ENCODE data around the gene PPP1R14C. TPM values are rescaled to one million over a fixed set of nuclear protein-coding genes. Genes with fewer than 3 reads are reported as not detected.

The PPP1R14C gene
- polyA plus RNA-seq, 1 donor (not counting 4 experiments of a cell fraction or from before 2014, with no cell fraction given): 50.6 TPM

GRCh38 chr6:150269130-150269856 is 126.4 kb downstream of the PPP1R14C start:
- TF ChIP-seq CTCF (optimal IDR thresholded peaks at IDR 0.05 in 1 of 3, IDR thresholded peaks at IDR 0.05 in 1 of 3, conservative IDR thresholded peaks at IDR 0.05 in 1 of 3; ENCODE audit: extremely low read depth in 1 of 3, insufficient read depth in 2 of 3, low read length in 3 of 3) (no peak), EZH2 (IDR thresholded peaks at IDR 0.05; ENCODE audit: low read length) (no peak)
- H3K4me2 ChIP-seq (ENCODE audit: control insufficient read depth, extremely low read depth, insufficient read depth, low read depth, low read length): peak overlapping the region; percentile 11
- FAIRE-seq (no peak), DNase-seq (ENCODE audit: low read depth, low spot score) (no peak)
- H3K79me2 ChIP-seq (ENCODE audit: control insufficient read depth, insufficient read depth, low read length): no peaks in the 10 kb centered on the region
- no peaks in the 10 kb centered on the region for H3K9me1 ChIP-seq (ENCODE audit: control insufficient read depth, extremely low read depth, insufficient read depth, low read length)
- H3K9me3 ChIP-seq (ENCODE audit: control insufficient read depth, low read depth, low read length): no peaks in the 10 kb centered on the region
- H3K9ac ChIP-seq (ENCODE audit: control insufficient read depth, extremely low read depth, insufficient read depth, low read length): peak overlapping the region; percentile 31
- dilution Hi-C loops (cut with MboI; ENCODE audit: extremely low pct_ligation_motif_present, low sequenced_read_pairs): no loop called here
- peak overlapping the region; percentile 97 for H3K27ac ChIP-seq (ENCODE audit: control insufficient read depth, insufficient read depth, low read length)
- no peaks in the 10 kb centered on the region for H4K20me1 ChIP-seq (ENCODE audit: control insufficient read depth, extremely low read depth, insufficient read depth, low read length)
- no peaks in the 10 kb centered on the region for H3K36me3 ChIP-seq (ENCODE audit: control insufficient read depth in 2 of 2, extremely low read depth in 1 of 2, insufficient read depth in 2 of 2, low read length in 2 of 2)
- no peak overlapping the region for H2AFZ ChIP-seq (ENCODE audit: control insufficient read depth, low read length)
- H3K4me3 ChIP-seq (ENCODE audit: control insufficient read depth in 2 of 3, extremely low read depth in 1 of 3, insufficient read depth in 2 of 3, low read depth in 1 of 3, low read length in 3 of 3): no peak overlapping the region
- H3K27me3 ChIP-seq (ENCODE audit: control insufficient read depth, extremely low read depth, insufficient read depth, low read length): no peaks in the 10 kb centered on the region
- peaks cover 73% of the 10 kb centered on the region for H3K4me1 ChIP-seq (ENCODE audit: control insufficient read depth, extremely low read depth, insufficient read depth, low read length)

GRCh38 chr6:150269857-150270223 is 127.0 kb downstream of the PPP1R14C start:
- H3K79me2 ChIP-seq (ENCODE audit: control insufficient read depth, insufficient read depth, low read length): no peaks in the 10 kb centered on the region
- H3K4me3 ChIP-seq (ENCODE audit: control insufficient read depth in 2 of 3, extremely low read depth in 1 of 3, insufficient read depth in 2 of 3, low read depth in 1 of 3, low read length in 3 of 3): no peak overlapping the region
- FAIRE-seq: peak; percentile 100
- peak overlapping the region; percentile 97 for H3K27ac ChIP-seq (ENCODE audit: control insufficient read depth, insufficient read depth, low read length)
- DNase-seq (ENCODE audit: low read depth, low spot score): peak; percentile 100
- no peaks in the 10 kb centered on the region for H3K27me3 ChIP-seq (ENCODE audit: control insufficient read depth, extremely low read depth, insufficient read depth, low read length)
- no peak overlapping the region for H2AFZ ChIP-seq (ENCODE audit: control insufficient read depth, low read length)
- H3K36me3 ChIP-seq (ENCODE audit: control insufficient read depth in 2 of 2, extremely low read depth in 1 of 2, insufficient read depth in 2 of 2, low read length in 2 of 2): no peaks in the 10 kb centered on the region
- H3K9me1 ChIP-seq (ENCODE audit: control insufficient read depth, extremely low read depth, insufficient read depth, low read length): no peaks in the 10 kb centered on the region
- no peaks in the 10 kb centered on the region for H3K9me3 ChIP-seq (ENCODE audit: control insufficient read depth, low read depth, low read length)
- H3K4me1 ChIP-seq (ENCODE audit: control insufficient read depth, extremely low read depth, insufficient read depth, low read length): peaks cover 76% of the 10 kb centered on the region
- TF ChIP-seq CTCF (optimal IDR thresholded peaks at IDR 0.05 in 1 of 3, IDR thresholded peaks at IDR 0.05 in 1 of 3, conservative IDR thresholded peaks at IDR 0.05 in 1 of 3; ENCODE audit: extremely low read depth in 1 of 3, insufficient read depth in 2 of 3, low read length in 3 of 3) (no peak), EZH2 (IDR thresholded peaks at IDR 0.05; ENCODE audit: low read length) (no peak)
- peak overlapping the region; percentile 63 for H3K4me2 ChIP-seq (ENCODE audit: control insufficient read depth, extremely low read depth, insufficient read depth, low read depth, low read length)
- no peaks in the 10 kb centered on the region for H4K20me1 ChIP-seq (ENCODE audit: control insufficient read depth, extremely low read depth, insufficient read depth, low read length)
- H3K9ac ChIP-seq (ENCODE audit: control insufficient read depth, extremely low read depth, insufficient read depth, low read length): peak overlapping the region; percentile 46
- dilution Hi-C loops (cut with MboI; ENCODE audit: extremely low pct_ligation_motif_present, low sequenced_read_pairs): no loop called here

Measured in keratinocyte (primary cell).